Measurements from ENCODE around the gene PCDH15.

DNA sequence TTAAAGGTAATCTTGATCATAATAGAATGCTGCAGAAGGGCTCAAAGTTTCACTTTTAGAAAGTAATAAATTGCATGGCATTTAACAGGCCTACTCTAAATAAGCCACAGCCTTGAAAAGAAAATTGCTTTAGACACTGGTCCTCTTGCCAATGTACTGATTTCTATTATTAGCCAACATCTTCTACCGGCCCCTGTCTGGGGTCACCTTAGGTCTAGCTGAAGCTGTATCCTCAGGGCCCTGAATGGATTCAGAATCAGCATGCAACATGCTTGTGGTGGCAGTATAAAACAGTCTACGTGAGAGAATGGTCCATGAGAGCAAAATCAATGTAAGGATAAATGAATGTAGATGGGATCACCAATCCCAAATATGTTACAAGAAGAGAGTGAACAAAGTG, 541.9 kb downstream of the PCDH15 start:
- TF ChIP-seq MXI1 (IDR thresholded peaks at IDR 0.05; ENCODE audit: low read depth, low read length), result no peak
- no peak for TF ChIP-seq TCF12 (IDR thresholded peaks at IDR 0.05)
- TF ChIP-seq RAD21 (IDR thresholded peaks at IDR 0.05; ENCODE audit: low read length), result no peak
- TF ChIP-seq, protein P1, sequence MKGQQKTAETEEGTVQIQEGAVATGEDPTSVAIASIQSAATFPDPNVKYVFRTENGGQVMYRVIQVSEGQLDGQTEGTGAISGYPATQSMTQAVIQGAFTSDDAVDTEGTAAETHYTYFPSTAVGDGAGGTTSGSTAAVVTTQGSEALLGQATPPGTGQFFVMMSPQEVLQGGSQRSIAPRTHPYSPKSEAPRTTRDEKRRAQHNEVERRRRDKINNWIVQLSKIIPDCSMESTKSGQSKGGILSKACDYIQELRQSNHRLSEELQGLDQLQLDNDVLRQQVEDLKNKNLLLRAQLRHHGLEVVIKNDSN (IDR thresholded peaks at IDR 0.05; ENCODE audit: borderline replicate concordance, low read depth), result no peak
- no peak for TF ChIP-seq POLR2AphosphoS5 (IDR thresholded peaks at IDR 0.05; ENCODE audit: low read depth, low read length)
- TF ChIP-seq, protein P2, sequence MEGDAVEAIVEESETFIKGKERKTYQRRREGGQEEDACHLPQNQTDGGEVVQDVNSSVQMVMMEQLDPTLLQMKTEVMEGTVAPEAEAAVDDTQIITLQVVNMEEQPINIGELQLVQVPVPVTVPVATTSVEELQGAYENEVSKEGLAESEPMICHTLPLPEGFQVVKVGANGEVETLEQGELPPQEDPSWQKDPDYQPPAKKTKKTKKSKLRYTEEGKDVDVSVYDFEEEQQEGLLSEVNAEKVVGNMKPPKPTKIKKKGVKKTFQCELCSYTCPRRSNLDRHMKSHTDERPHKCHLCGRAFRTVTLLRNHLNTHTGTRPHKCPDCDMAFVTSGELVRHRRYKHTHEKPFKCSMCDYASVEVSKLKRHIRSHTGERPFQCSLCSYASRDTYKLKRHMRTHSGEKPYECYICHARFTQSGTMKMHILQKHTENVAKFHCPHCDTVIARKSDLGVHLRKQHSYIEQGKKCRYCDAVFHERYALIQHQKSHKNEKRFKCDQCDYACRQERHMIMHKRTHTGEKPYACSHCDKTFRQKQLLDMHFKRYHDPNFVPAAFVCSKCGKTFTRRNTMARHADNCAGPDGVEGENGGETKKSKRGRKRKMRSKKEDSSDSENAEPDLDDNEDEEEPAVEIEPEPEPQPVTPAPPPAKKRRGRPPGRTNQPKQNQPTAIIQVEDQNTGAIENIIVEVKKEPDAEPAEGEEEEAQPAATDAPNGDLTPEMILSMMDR (IDR thresholded peaks at IDR 0.05), result no peak
- TF ChIP-seq, protein P3, sequence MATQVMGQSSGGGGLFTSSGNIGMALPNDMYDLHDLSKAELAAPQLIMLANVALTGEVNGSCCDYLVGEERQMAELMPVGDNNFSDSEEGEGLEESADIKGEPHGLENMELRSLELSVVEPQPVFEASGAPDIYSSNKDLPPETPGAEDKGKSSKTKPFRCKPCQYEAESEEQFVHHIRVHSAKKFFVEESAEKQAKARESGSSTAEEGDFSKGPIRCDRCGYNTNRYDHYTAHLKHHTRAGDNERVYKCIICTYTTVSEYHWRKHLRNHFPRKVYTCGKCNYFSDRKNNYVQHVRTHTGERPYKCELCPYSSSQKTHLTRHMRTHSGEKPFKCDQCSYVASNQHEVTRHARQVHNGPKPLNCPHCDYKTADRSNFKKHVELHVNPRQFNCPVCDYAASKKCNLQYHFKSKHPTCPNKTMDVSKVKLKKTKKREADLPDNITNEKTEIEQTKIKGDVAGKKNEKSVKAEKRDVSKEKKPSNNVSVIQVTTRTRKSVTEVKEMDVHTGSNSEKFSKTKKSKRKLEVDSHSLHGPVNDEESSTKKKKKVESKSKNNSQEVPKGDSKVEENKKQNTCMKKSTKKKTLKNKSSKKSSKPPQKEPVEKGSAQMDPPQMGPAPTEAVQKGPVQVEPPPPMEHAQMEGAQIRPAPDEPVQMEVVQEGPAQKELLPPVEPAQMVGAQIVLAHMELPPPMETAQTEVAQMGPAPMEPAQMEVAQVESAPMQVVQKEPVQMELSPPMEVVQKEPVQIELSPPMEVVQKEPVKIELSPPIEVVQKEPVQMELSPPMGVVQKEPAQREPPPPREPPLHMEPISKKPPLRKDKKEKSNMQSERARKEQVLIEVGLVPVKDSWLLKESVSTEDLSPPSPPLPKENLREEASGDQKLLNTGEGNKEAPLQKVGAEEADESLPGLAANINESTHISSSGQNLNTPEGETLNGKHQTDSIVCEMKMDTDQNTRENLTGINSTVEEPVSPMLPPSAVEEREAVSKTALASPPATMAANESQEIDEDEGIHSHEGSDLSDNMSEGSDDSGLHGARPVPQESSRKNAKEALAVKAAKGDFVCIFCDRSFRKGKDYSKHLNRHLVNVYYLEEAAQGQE (IDR thresholded peaks at IDR 0.05; ENCODE audit: low read depth, low read length), result no peak
